ENCODE results near the gene PLCB1. TPM values are rescaled to one million over a fixed set of nuclear protein-coding genes. Genes with fewer than 3 reads are reported as not detected.

PLCB1 gene
- total and polyA plus RNA-seq, 10 of the 15 experiments (the other 5 are each of a cell fraction or from before 2014, with no cell fraction given): 0.05 to 5.3 (median 0.17) TPM; not detected in 1

- no peaks in the 10 kb centered on the region for H3K9me3 ChIP-seq (replicated peaks; ENCODE audit: control insufficient read depth, insufficient read depth, low read length)
- TF ChIP-seq HDAC2 (IDR thresholded peaks at IDR 0.05) (no peak), TAF1 (IDR thresholded peaks at IDR 0.05; ENCODE audit: borderline replicate concordance, low read depth, low read length) (no peak)
- ChIA-PET RAD21 (ENCODE audit: unreplicated experiment) (no interaction called here), SMC1A (ENCODE audit: uncharacterized antibody, unreplicated experiment) (interaction anchor here (1.0 kb wide), 1 partner anchor 351 kb away, joined by 3 read pairs; no protein-coding TSS in a partner anchor), CTCF (interaction anchor here (1.3 to 1.7 kb wide), 3 partner anchors 9 to 265 kb away, joined by 3 to 4 read pairs (median 3); no protein-coding TSS in a partner anchor), POLR2A (no interaction called here)
- in situ Hi-C loops (cut with MboI) (no loop called here), intact Hi-C loops (cut with micrococcal nuclease; ENCODE audit: unreplicated experiment) (no loop called here)
- H3K4me1 ChIP-seq (ENCODE audit: control insufficient read depth, insufficient read depth, low read length): no peaks in the 10 kb centered on the region
- H3K27me3 ChIP-seq (replicated peaks in 1 of 2; ENCODE audit: control insufficient read depth in 2 of 2, insufficient read depth in 2 of 2, low read length in 1 of 2): no peaks in the 10 kb centered on the region; a peak in 1 of 4 replicates
- no peaks in the 10 kb centered on the region for H3K79me2 ChIP-seq (ENCODE audit: control insufficient read depth, insufficient read depth, low read length)
- no peak overlapping the region for H2AFZ ChIP-seq (ENCODE audit: control insufficient read depth, low read depth, low read length)
- H4K20me1 ChIP-seq (ENCODE audit: control insufficient read depth, insufficient read depth): no peaks in the 10 kb centered on the region
- H3K4me2 ChIP-seq (ENCODE audit: control insufficient read depth, insufficient read depth): no peak overlapping the region
- H3K36me3 ChIP-seq (ENCODE audit: control insufficient read depth in 2 of 2, insufficient read depth in 2 of 2, low read length in 1 of 2): no peaks in the 10 kb centered on the region
- ATAC-seq (no peak), DNase-seq (ENCODE audit: low read depth, low spot score) (no peak), FAIRE-seq (no peak)
- BruUV-seq (replicated peaks): no TSS peak
- 3% methylated on average over 2 of the region's 2 CpGs for WGBS (ENCODE audit: insufficient coverage, insufficient replicate concordance, low lambda C conversion rate, missing lambda C conversion rate)
- H3K4me3 ChIP-seq: no peak overlapping the region
- H3K9ac ChIP-seq (ENCODE audit: control insufficient read depth, insufficient read depth, low read length): no peak overlapping the region
- no peak overlapping the region for H3K27ac ChIP-seq (ENCODE audit: control insufficient read depth, insufficient read depth)
These were observed 522.4 kb downstream of the PLCB1 start for GRCh38 chr20:8654486-8654885.

- H3K9ac ChIP-seq (ENCODE audit: control insufficient read depth, insufficient read depth, low read length): no peak overlapping the region
- RAD21 ChIA-PET (ENCODE audit: unreplicated experiment): no interaction called here
- 92% methylated on average over 1 of the region's 1 CpG for WGBS (ENCODE audit: insufficient coverage, insufficient replicate concordance, low lambda C conversion rate, missing lambda C conversion rate)
These were observed 524.3 kb downstream of the PLCB1 start for GRCh38 chr20:8656335-8656734.

More at GRCh38 chr20:8656335-8656734, 524.3 kb downstream of the PLCB1 start:
- no peak overlapping the region for H3K4me2 ChIP-seq (ENCODE audit: control insufficient read depth, insufficient read depth)
- H3K27me3 ChIP-seq (replicated peaks in 1 of 2; ENCODE audit: control insufficient read depth in 2 of 2, insufficient read depth in 2 of 2, low read length in 1 of 2): no peaks in the 10 kb centered on the region; a peak in 1 of 4 replicates
- in situ Hi-C loops (cut with MboI) (no loop called here), intact Hi-C loops (cut with micrococcal nuclease; ENCODE audit: unreplicated experiment) (no loop called here)
- no peaks in the 10 kb centered on the region for H3K4me1 ChIP-seq (ENCODE audit: control insufficient read depth, insufficient read depth, low read length)
- no TSS peak for BruUV-seq (replicated peaks)
- ChIA-PET SMC1A (ENCODE audit: uncharacterized antibody, unreplicated experiment) (no interaction called here), POLR2A (no interaction called here), CTCF (no interaction called here)
- H2AFZ ChIP-seq (ENCODE audit: control insufficient read depth, low read depth, low read length): no peak overlapping the region
- no peaks in the 10 kb centered on the region for H4K20me1 ChIP-seq (ENCODE audit: control insufficient read depth, insufficient read depth)
- FAIRE-seq (no peak), DNase-seq (ENCODE audit: low read depth, low spot score) (no peak), ATAC-seq (no peak)
- H3K27ac ChIP-seq (ENCODE audit: control insufficient read depth, insufficient read depth): no peak overlapping the region
- TF ChIP-seq NRF1 (conservative IDR thresholded peaks at IDR 0.05; ENCODE audit: low read depth, low read length) (no peak), IRF3 (IDR thresholded peaks at IDR 0.05) (no peak), MXI1 (IDR thresholded peaks at IDR 0.05; ENCODE audit: low read depth, low read length) (no peak)
- no peaks in the 10 kb centered on the region for H3K79me2 ChIP-seq (ENCODE audit: control insufficient read depth, insufficient read depth, low read length)
- H3K36me3 ChIP-seq (ENCODE audit: control insufficient read depth in 2 of 2, insufficient read depth in 2 of 2, low read length in 1 of 2): no peaks in the 10 kb centered on the region
- no peak overlapping the region for H3K4me3 ChIP-seq
- no peaks in the 10 kb centered on the region for H3K9me3 ChIP-seq (replicated peaks; ENCODE audit: control insufficient read depth, insufficient read depth, low read length)
